WTC11 (cell line): ENCODE data around the gene DHX34. TPM values are rescaled to one million over a fixed set of nuclear protein-coding genes. Genes with fewer than 3 reads are reported as not detected.

Source experiments
- ATAC-seq: fragments of 200-7000 bp; cut with Tn5 transposase; 2 replicates; pipeline ENCODE4 v1.10.0; 2021; ENCODE audit warnings: mild to moderate bottlenecking, moderate library complexity
- CTCF ChIA-PET: fragments of 300-600 bp; sonication (Branson Sonifier 250); formaldehyde crosslinking; loops from one replicate; lab custom pipeline; 2021; ENCODE audit warnings: antibody characterized with exemption; lab: Charles Lee
- POLR2A ChIA-PET: fragments of 350-600 bp; sonication (Branson Sonifier 250); formaldehyde crosslinking; loops from one replicate; lab custom pipeline; 2021; ENCODE audit warnings: antibody characterized with exemption; lab: Charles Lee
- DNase-seq: peaks from one replicate; pipeline ENCODE4 v3.0.0; 2021; ENCODE audit warnings: low spot score
- H3K27ac Mint-ChIP-seq: 2 replicates; pipeline ENCODE4 v1.8.0; 2021; ENCODE audit warnings: mixed read lengths
- H3K27me3 Mint-ChIP-seq: 2 replicates; pipeline ENCODE4 v1.8.0; 2021; ENCODE audit warnings: low read depth, mild to moderate bottlenecking, moderate library complexity, mixed read lengths
- H3K36me3 Mint-ChIP-seq: 2 replicates; pipeline ENCODE4 v1.8.0; 2021; ENCODE audit warnings: mixed read lengths
- H3K4me1 Mint-ChIP-seq: 2 replicates; pipeline ENCODE4 v1.8.0; 2022; ENCODE audit warnings: mixed read lengths
- H3K4me3 Mint-ChIP-seq: 2 replicates; pipeline ENCODE4 v1.8.0; 2021; ENCODE audit warnings: mild to moderate bottlenecking, moderate library complexity, mixed read lengths
- H3K9me3 Mint-ChIP-seq: 2 replicates; pipeline ENCODE4 v1.8.0; 2021; ENCODE audit warnings: mixed read lengths
- E2F4 ChIP-seq: sonication (generic); formaldehyde crosslinking; IDR thresholded peaks from 2 replicates; pipeline ENCODE4 v1.8.1; 2022; ENCODE audit warnings: low read depth, mild to moderate bottlenecking, moderate library complexity, missing genetic modification reagents, borderline replicate concordance
- FOXK1 ChIP-seq: sonication (generic); formaldehyde crosslinking; IDR thresholded peaks from 2 replicates; pipeline ENCODE4 v1.8.0; 2022; ENCODE audit warnings: mild to moderate bottlenecking, moderate library complexity, missing genetic modification reagents
- GRHL2 ChIP-seq: fragments of 250-450 bp; sonication (Bioruptor Pico); IDR thresholded peaks from 2 replicates; pipeline ENCODE4 v1.8.0; 2022; ENCODE audit warnings: mild to moderate bottlenecking, moderate library complexity; ENCODE audit not compliant: insufficient replicate concordance, severe bottlenecking
- GTF2I ChIP-seq: fragments of 250-450 bp; sonication (Bioruptor Pico); conservative IDR thresholded peaks from 2 replicates; pipeline ENCODE4 v1.4.0; 2021; ENCODE audit warnings: mild to moderate bottlenecking
- NR1H2 ChIP-seq: sonication (generic); formaldehyde crosslinking; IDR thresholded peaks from 2 replicates; pipeline ENCODE4 v1.9.0; 2021; ENCODE audit warnings: mild to moderate bottlenecking, moderate library complexity, missing genetic modification reagents
- PRDM15 ChIP-seq: sonication (generic); formaldehyde crosslinking; IDR thresholded peaks from 2 replicates; pipeline ENCODE4 v1.8.0; 2022; ENCODE audit warnings: missing genetic modification reagents
- TCF7 ChIP-seq: sonication (generic); formaldehyde crosslinking; IDR thresholded peaks from 2 replicates; pipeline ENCODE4 v1.8.0; 2022; ENCODE audit warnings: mild to moderate bottlenecking, low read depth, missing genetic modification reagents, moderate library complexity
- ZNF121 ChIP-seq: sonication (generic); formaldehyde crosslinking; IDR thresholded peaks from 2 replicates; pipeline ENCODE4 v1.8.0; 2023; ENCODE audit warnings: missing genetic modification reagents
- ZNF232 ChIP-seq: sonication (generic); formaldehyde crosslinking; IDR thresholded peaks from 2 replicates; pipeline ENCODE4 v1.8.0; 2022; ENCODE audit warnings: mild to moderate bottlenecking, missing genetic modification reagents
- total RNA-seq: library from RNA; stranded (reverse); gene quantifications from 3 replicates; pipeline ENCODE4 v1.2.3, GENCODE V29; 2021
- TF ChIP-seq, protein P1 (sequence below): sonication (generic); formaldehyde crosslinking; IDR thresholded peaks from 2 replicates; pipeline ENCODE4 v1.8.1; 2022; ENCODE audit warnings: low read depth, missing genetic modification reagents, borderline replicate concordance
- TF ChIP-seq, protein P2 (sequence below): fragments of 200-600 bp; IDR thresholded peaks from 2 replicates; pipeline ENCODE4 v1.8.0; 2022; ENCODE audit warnings: antibody characterized with exemption
- TF ChIP-seq, protein P3 (sequence below): fragments of 250-450 bp; sonication (Bioruptor Pico); IDR thresholded peaks from 2 replicates; pipeline ENCODE4 v1.9.0; 2021; ENCODE audit warnings: moderate library complexity, mild to moderate bottlenecking, inconsistent platforms, borderline replicate concordance
- TF ChIP-seq, protein P4 (sequence below): sonication (generic); formaldehyde crosslinking; IDR thresholded peaks from 2 replicates; pipeline ENCODE4 v1.8.1; 2022; ENCODE audit warnings: mild to moderate bottlenecking, moderate library complexity, missing genetic modification reagents

DHX34 gene
- total RNA-seq, 1 experiment from 2014 or later = 35.6 TPM

- TF ChIP-seq, protein P1, sequence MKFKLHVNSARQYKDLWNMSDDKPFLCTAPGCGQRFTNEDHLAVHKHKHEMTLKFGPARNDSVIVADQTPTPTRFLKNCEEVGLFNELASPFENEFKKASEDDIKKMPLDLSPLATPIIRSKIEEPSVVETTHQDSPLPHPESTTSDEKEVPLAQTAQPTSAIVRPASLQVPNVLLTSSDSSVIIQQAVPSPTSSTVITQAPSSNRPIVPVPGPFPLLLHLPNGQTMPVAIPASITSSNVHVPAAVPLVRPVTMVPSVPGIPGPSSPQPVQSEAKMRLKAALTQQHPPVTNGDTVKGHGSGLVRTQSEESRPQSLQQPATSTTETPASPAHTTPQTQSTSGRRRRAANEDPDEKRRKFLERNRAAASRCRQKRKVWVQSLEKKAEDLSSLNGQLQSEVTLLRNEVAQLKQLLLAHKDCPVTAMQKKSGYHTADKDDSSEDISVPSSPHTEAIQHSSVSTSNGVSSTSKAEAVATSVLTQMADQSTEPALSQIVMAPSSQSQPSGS (CRISPR knock-in tag) = peak; percentile 46; the same call in 1 of the 2 replicates
- no peak for TF ChIP-seq TCF7 (CRISPR knock-in tag)
- TF ChIP-seq, all 79 proteins: peak for 6
These were observed 65.4 kb downstream of the DHX34 start (continued) for GRCh38 chr19:47414469-47414868.

- ATAC-seq (no peak), DNase-seq (no peak)
- Mint-ChIP-seq H3K4me1 (peaks cover 43% of the 10 kb centered on the region), H3K36me3 (peaks cover 15% of the 10 kb centered on the region), H3K9me3 (no peaks in the 10 kb centered on the region), H3K4me3 (no peak overlapping the region), H3K27ac (no peak overlapping the region), H3K27me3 (peaks cover 55% of the 10 kb centered on the region)
- TF ChIP-seq, protein P2, sequence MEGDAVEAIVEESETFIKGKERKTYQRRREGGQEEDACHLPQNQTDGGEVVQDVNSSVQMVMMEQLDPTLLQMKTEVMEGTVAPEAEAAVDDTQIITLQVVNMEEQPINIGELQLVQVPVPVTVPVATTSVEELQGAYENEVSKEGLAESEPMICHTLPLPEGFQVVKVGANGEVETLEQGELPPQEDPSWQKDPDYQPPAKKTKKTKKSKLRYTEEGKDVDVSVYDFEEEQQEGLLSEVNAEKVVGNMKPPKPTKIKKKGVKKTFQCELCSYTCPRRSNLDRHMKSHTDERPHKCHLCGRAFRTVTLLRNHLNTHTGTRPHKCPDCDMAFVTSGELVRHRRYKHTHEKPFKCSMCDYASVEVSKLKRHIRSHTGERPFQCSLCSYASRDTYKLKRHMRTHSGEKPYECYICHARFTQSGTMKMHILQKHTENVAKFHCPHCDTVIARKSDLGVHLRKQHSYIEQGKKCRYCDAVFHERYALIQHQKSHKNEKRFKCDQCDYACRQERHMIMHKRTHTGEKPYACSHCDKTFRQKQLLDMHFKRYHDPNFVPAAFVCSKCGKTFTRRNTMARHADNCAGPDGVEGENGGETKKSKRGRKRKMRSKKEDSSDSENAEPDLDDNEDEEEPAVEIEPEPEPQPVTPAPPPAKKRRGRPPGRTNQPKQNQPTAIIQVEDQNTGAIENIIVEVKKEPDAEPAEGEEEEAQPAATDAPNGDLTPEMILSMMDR = no peak
- TF ChIP-seq ZNF121 = peak; percentile 86; the same call in 1 of the 2 replicates
- CTCF ChIA-PET = interaction anchor here (0.5 to 2.9 kb wide), 9 partner anchors 9 to 97 kb away, joined by 3 to 24 read pairs (median 4); no protein-coding TSS in a partner anchor
- POLR2A ChIA-PET = no interaction called here
These were observed 67.0 kb downstream of the DHX34 start for GRCh38 chr19:47415953-47416642.

GRCh38 chr19:47416643-47416985 lies 67.5 kb downstream of the DHX34 start:
- ChIA-PET CTCF (interaction anchor here (0.6 to 1.5 kb wide), 6 partner anchors 11 to 703 kb away, joined by 3 to 8 read pairs (median 4); no protein-coding TSS in a partner anchor), POLR2A (interaction anchor here (1.2 kb wide), 1 partner anchor 12 kb away, joined by 5 read pairs; no protein-coding TSS in a partner anchor)
- no peak for ATAC-seq
- DNase-seq = no peak
- H3K9me3 Mint-ChIP-seq = no peaks in the 10 kb centered on the region
- H3K4me3 Mint-ChIP-seq = peak overlapping the region; percentile 67
- no peak overlapping the region for H3K27ac Mint-ChIP-seq
- peaks cover 15% of the 10 kb centered on the region for H3K36me3 Mint-ChIP-seq
- TF ChIP-seq E2F4 (CRISPR knock-in tag) (no peak), PRDM15 (no peak), NR1H2 (no peak), ZNF232 (CRISPR knock-in tag) (no peak), GRHL2 (CRISPR knock-in tag) (no peak), FOXK1 (CRISPR knock-in tag) (no peak), GTF2I (CRISPR knock-in tag) (no peak)
- TF ChIP-seq, protein P3, sequence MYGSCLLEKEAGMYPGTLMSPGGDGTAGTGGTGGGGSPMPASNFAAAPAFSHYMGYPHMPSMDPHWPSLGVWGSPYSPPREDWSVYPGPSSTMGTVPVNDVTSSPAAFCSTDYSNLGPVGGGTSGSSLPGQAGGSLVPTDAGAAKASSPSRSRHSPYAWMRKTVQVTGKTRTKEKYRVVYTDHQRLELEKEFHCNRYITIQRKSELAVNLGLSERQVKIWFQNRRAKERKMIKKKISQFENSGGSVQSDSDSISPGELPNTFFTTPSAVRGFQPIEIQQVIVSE (CRISPR knock-in tag) = no peak
- TF ChIP-seq, protein P4, sequence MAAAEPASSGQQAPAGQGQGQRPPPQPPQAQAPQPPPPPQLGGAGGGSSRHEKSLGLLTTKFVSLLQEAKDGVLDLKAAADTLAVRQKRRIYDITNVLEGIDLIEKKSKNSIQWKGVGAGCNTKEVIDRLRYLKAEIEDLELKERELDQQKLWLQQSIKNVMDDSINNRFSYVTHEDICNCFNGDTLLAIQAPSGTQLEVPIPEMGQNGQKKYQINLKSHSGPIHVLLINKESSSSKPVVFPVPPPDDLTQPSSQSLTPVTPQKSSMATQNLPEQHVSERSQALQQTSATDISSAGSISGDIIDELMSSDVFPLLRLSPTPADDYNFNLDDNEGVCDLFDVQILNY = no peak
- H3K27me3 Mint-ChIP-seq = peaks cover 60% of the 10 kb centered on the region
- peaks cover 48% of the 10 kb centered on the region for H3K4me1 Mint-ChIP-seq
